A673 (cell line): Measurements from ENCODE around the gene PJA2.

Source experiments
- EZH2 ChIP-seq: fragments of 200-600 bp; sonication (generic); IDR thresholded peaks from 2 replicates; pipeline ENCODE4 v1.6.1; 2017; ENCODE audit warnings: borderline replicate concordance, low read depth, mild to moderate bottlenecking, mixed read lengths, antibody characterized with exemption, low read length; ENCODE audit not compliant: poor library complexity, severe bottlenecking
- TF ChIP-seq, protein P1 (sequence below): fragments of 300-800, 200-600 bp; sonication (generic); conservative IDR thresholded peaks from 2 replicates; pipeline ENCODE4 v1.5.1; 2017; ENCODE audit warnings: low read depth, mild to moderate bottlenecking, antibody characterized with exemption, low read length, moderate library complexity, mixed read lengths

DNA sequence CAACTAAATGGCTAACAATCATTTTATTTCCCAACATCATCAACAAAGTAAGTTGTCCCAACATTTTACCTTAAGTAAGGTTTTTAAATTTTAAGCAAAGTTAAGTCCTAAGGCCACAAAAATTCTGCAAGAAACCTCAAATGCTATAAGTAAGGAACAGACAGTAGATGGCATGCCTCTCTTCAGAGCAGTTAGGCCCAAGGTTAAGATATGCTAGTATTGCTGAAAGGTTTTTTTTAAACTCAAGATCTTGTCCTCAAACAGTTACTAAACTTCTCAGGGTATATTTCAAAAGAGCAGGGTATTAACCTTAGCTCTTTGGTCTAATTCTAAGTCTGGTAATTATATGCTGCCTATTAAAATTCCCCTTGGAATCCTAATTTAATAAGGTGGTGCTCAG lies 35.1 kb downstream of the PJA2 start:
- TF ChIP-seq, protein P1, sequence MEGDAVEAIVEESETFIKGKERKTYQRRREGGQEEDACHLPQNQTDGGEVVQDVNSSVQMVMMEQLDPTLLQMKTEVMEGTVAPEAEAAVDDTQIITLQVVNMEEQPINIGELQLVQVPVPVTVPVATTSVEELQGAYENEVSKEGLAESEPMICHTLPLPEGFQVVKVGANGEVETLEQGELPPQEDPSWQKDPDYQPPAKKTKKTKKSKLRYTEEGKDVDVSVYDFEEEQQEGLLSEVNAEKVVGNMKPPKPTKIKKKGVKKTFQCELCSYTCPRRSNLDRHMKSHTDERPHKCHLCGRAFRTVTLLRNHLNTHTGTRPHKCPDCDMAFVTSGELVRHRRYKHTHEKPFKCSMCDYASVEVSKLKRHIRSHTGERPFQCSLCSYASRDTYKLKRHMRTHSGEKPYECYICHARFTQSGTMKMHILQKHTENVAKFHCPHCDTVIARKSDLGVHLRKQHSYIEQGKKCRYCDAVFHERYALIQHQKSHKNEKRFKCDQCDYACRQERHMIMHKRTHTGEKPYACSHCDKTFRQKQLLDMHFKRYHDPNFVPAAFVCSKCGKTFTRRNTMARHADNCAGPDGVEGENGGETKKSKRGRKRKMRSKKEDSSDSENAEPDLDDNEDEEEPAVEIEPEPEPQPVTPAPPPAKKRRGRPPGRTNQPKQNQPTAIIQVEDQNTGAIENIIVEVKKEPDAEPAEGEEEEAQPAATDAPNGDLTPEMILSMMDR = 0 out of 2 replicates have a peak, but pooled peaks have one; percentile 18
- TF ChIP-seq EZH2 = no peak
